Measurements from ENCODE around the gene KRTAP9-9. TPM values are rescaled to one million over a fixed set of nuclear protein-coding genes. Genes with fewer than 3 reads are reported as not detected.

KRTAP9-9 gene
- total and polyA plus RNA-seq, 9 of the 15 experiments (the other 6 are each of a cell fraction or from before 2014, with no cell fraction given): not detected

- TF ChIP-seq RFX5 (IDR thresholded peaks at IDR 0.05; ENCODE audit: low read depth, low read length): no peak
- TF ChIP-seq BRCA1 (IDR thresholded peaks at IDR 0.05): no peak
- TF ChIP-seq BRCA1 (CRISPR knock-in tag; IDR thresholded peaks at IDR 0.05): no peak
- TF ChIP-seq KLF10 (CRISPR knock-in tag; IDR thresholded peaks at IDR 0.05): no peak
- no peak for TF ChIP-seq ATF1 (CRISPR knock-in tag; IDR thresholded peaks at IDR 0.05)
- TF ChIP-seq ATF1 (tag; IDR thresholded peaks at IDR 0.05): no peak
Measured at GRCh38 chr17:41211845-41212466, 43.2 kb upstream of the KRTAP9-9 start (continued).

DNA sequence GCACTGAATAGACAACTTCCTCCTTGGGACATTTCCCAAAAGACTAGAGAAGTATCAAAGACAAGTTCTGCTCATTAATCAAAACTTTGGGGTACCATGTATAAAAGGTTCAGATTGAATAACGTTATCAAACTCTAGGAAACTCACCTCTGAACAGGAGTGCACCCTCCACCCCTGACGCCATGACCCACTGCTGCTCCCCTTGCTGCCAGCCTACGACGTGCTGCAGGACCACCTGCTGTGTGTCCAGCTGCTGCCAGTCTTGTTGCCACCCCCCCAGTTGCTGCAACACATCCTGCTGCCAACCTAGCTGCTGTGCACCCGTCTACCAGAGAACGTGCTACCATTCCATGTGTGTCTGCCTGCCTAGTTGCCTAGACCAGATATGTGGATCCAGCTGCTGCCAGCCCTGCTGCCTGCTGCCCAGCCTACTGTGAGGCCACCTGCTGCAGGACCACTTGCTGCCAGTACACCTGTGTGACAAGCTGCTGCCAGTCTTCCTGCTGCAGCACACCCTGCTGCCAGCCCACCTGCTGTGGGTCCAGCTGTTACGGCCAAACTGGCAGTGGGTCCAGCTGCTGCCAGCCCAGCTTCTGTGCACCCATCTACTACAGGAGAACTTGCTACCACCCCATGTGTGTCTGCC, 42.5 kb upstream of the KRTAP9-9 start:
- DNase-seq (ENCODE audit: extremely low read depth in 1 of 4, low spot score in 3 of 4) (no peak), ATAC-seq (no peak), FAIRE-seq (no peak)
- intact Hi-C loops (cut with micrococcal nuclease) (no loop called here), in situ Hi-C loops (cut with MboI) (no loop called here)
- no peak overlapping the region for H3K4me3 ChIP-seq
- H3K27ac ChIP-seq (ENCODE audit: extremely low read depth, low read depth, low read length): no peak overlapping the region
- no peak overlapping the region for H3K4me2 ChIP-seq (ENCODE audit: insufficient read depth, low read length)
- POLR2A ChIA-PET: no interaction called here
- H3K36me3 ChIP-seq (ENCODE audit: control insufficient read depth, insufficient read depth, low read length): no peaks in the 10 kb centered on the region
- H3K9ac ChIP-seq (ENCODE audit: insufficient read depth in 1 of 2, low read depth in 2 of 2, low read length in 2 of 2): no peak overlapping the region
- H3K9me3 ChIP-seq (replicated peaks; ENCODE audit: control insufficient read depth, insufficient read depth, low read depth, low read length): no peaks in the 10 kb centered on the region
- CTCF ChIA-PET (ENCODE audit: low intra/inter-chr PET ratio): no interaction called here
- H3K4me1 ChIP-seq (replicated peaks in 1 of 2; ENCODE audit: control insufficient read depth in 2 of 2, insufficient read depth in 2 of 2, low read length in 2 of 2): no peaks in the 10 kb centered on the region; a peak in 1 of 5 replicates
- no TSS peak for BruUV-seq (replicated peaks)
- no peaks in the 10 kb centered on the region for H3K9me1 ChIP-seq (ENCODE audit: control insufficient read depth, insufficient read depth, low read length)
- no peaks in the 10 kb centered on the region for H3K79me2 ChIP-seq (ENCODE audit: control insufficient read depth, insufficient read depth, low read length)
- H2AFZ ChIP-seq (ENCODE audit: low read depth, low read length): no peak overlapping the region
- H3K27me3 ChIP-seq (ENCODE audit: control insufficient read depth in 2 of 2, insufficient read depth in 2 of 2, low read length in 2 of 2): peaks cover 0 to 15% of the 10 kb centered on the region in 2 experiments; a peak in 2 of 5 replicates
- WGBS (ENCODE audit: insufficient coverage, low coverage, missing lambda C conversion rate): 1% methylated on average over 7 of the region's 7 CpGs
- no peaks in the 10 kb centered on the region for H4K20me1 ChIP-seq (replicated peaks; ENCODE audit: control insufficient read depth, insufficient read depth, low read length)
- TF ChIP-seq HDAC1 (IDR thresholded peaks at IDR 0.05) (no peak), HLTF (IDR thresholded peaks at IDR 0.05) (no peak), U2AF2 (optimal IDR thresholded peaks at IDR 0.05; ENCODE audit: low read depth, low read length) (no peak), EP300 (IDR thresholded peaks at IDR 0.05; ENCODE audit: low read length) (no peak), RBM14 (IDR thresholded peaks at IDR 0.05; ENCODE audit: borderline replicate concordance, insufficient read depth, low read depth, low read length) (no peak), SIX5 (IDR thresholded peaks at IDR 0.05; ENCODE audit: borderline replicate concordance in 1 of 2, insufficient read depth in 1 of 2, low read depth in 1 of 2, low read length in 2 of 2) (no peak), PBX2 (CRISPR knock-in tag; IDR thresholded peaks at IDR 0.05; ENCODE audit: low read depth) (no peak), PBX2 (tag; conservative IDR thresholded peaks at IDR 0.05; ENCODE audit: low read depth) (no peak)
- TF ChIP-seq, protein P1, sequence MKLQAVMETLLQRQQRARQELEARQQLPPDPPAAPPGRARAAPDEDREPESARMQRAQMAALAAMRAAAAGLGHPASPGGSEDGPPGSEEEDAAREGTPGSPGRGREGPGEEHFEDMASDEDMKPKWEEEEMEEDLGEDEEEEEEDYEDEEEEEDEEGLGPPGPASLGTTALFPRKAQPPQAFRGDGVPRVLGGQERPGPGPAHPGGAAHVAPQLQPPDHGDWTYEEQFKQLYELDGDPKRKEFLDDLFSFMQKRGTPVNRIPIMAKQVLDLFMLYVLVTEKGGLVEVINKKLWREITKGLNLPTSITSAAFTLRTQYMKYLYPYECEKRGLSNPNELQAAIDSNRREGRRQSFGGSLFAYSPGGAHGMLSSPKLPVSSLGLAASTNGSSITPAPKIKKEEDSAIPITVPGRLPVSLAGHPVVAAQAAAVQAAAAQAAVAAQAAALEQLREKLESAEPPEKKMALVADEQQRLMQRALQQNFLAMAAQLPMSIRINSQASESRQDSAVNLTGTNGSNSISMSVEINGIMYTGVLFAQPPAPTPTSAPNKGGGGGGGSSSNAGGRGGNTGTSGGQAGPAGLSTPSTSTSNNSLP (IDR thresholded peaks at IDR 0.05; ENCODE audit: borderline replicate concordance, low read depth, low read length): no peak
- TF ChIP-seq, protein P2, sequence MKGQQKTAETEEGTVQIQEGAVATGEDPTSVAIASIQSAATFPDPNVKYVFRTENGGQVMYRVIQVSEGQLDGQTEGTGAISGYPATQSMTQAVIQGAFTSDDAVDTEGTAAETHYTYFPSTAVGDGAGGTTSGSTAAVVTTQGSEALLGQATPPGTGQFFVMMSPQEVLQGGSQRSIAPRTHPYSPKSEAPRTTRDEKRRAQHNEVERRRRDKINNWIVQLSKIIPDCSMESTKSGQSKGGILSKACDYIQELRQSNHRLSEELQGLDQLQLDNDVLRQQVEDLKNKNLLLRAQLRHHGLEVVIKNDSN (CRISPR knock-in tag; IDR thresholded peaks at IDR 0.05): no peak
